Peyer's patch (tissue), 4 donors: ENCODE results near the gene CD28. TPM values are rescaled to one million over a fixed set of nuclear protein-coding genes. Genes with fewer than 3 reads are reported as not detected.

ENCODE experiments used
- DNase-seq, 3 donors: peaks; one replicate each; pipeline ENCODE4 v3.0.0-alpha.2; 2017 to 2019
- H3K27ac ChIP-seq, 4 donors: fragments of 200-600 bp; sonication (generic); one replicate each; pipeline ENCODE4 v1.5.1; 2016 to 2019
- H3K27me3 ChIP-seq, 2 donors: fragments of 200-600 bp; sonication (generic); one replicate each; pipeline ENCODE4 v1.5.1; 2019
- H3K36me3 ChIP-seq, 3 donors: fragments of 200-600 bp; sonication (generic); one replicate each; pipeline ENCODE4 v1.5.1; 2016 to 2019
- H3K4me1 ChIP-seq, 4 donors: fragments of 200-600 bp; sonication (generic); one replicate each; pipeline ENCODE4 v1.5.1; 2016 to 2019
- H3K4me3 ChIP-seq, 4 donors: fragments of 200-600 bp; sonication (generic); 1 replicate in 3 of 4; 2 replicates in 1 of 4; pipeline ENCODE4 v1.5.1; 2016 to 2019; ENCODE audit warnings: mild to moderate bottlenecking in 1 of 4
- H3K9me3 ChIP-seq, 4 donors: fragments of 200-600 bp; sonication (generic); one replicate each; pipeline ENCODE4 v1.5.1; 2016 to 2019; ENCODE audit warnings: mild to moderate bottlenecking in 1 of 4
- CTCF ChIP-seq, 6 experiments: fragments of 450-650 bp in 4 of 6; fragments of 200-600 bp in 2 of 6; sonication (generic) in 1 of 6; IDR thresholded peaks; one replicate each; pipeline ENCODE4 v1.5.1; 2017 to 2019; ENCODE audit warnings: antibody characterized with exemption in 6 of 6, mild to moderate bottlenecking in 3 of 6, moderate library complexity in 1 of 6
- POLR2A ChIP-seq, 2 donors: fragments of 450-650 bp; IDR thresholded peaks; one replicate each; pipeline ENCODE4 v1.5.1; 2017; ENCODE audit warnings: antibody characterized with exemption in 2 of 2, mild to moderate bottlenecking in 2 of 2, moderate library complexity in 2 of 2
- total RNA-seq, 4 donors: library from RNA; depleted of rRNA; stranded (reverse); fragments of >200 nt; gene quantifications; one replicate each; pipeline ENCODE4 v1.1.0, GENCODE V29; 2016

CD28 gene
- total RNA-seq, 4 donors from 2014 or later: 0.53 to 5.0 (median 0.76) TPM

GRCh38 chr2:203662951-203663350, 43.5 kb upstream of the CD28 start:
- TF ChIP-seq POLR2A (IDR thresholded peaks at IDR 0.05) (no peak), CTCF (IDR thresholded peaks at IDR 0.05) (no peak)
- Histone ChIP-seq H3K9me3 (no peaks in the 10 kb centered on the region), H3K27me3 (no peaks in the 10 kb centered on the region), H3K36me3 (no peaks in the 10 kb centered on the region), H3K4me3 (no peak overlapping the region), H3K27ac (no peak overlapping the region), H3K4me1 (peaks cover 0 to 4% (median 0%) of the 10 kb centered on the region in 4 donors)
- no peak for DNase-seq

GRCh38 chr2:203664029-203664755, 42.2 kb upstream of the CD28 start:
- Histone ChIP-seq H3K9me3 (no peaks in the 10 kb centered on the region), H3K4me1 (peaks cover 0 to 4% (median 0%) of the 10 kb centered on the region in 4 donors), H3K36me3 (no peaks in the 10 kb centered on the region), H3K27me3 (no peaks in the 10 kb centered on the region), H3K4me3 (no peak overlapping the region), H3K27ac (no peak overlapping the region)
- no peak for TF ChIP-seq POLR2A (IDR thresholded peaks at IDR 0.05)
- no peak for TF ChIP-seq CTCF (IDR thresholded peaks at IDR 0.05)
- no peak for DNase-seq

GRCh38 chr2:203667838-203668237, 38.6 kb upstream of the CD28 start:
- no peak overlapping the region for H3K27ac ChIP-seq
- no peak overlapping the region for H3K4me3 ChIP-seq
- no peaks in the 10 kb centered on the region for H3K9me3 ChIP-seq
- DNase-seq: no peak
- H3K27me3 ChIP-seq: no peaks in the 10 kb centered on the region
- H3K36me3 ChIP-seq: no peaks in the 10 kb centered on the region
- H3K4me1 ChIP-seq: no peaks in the 10 kb centered on the region
- no peak for TF ChIP-seq CTCF (IDR thresholded peaks at IDR 0.05)
- TF ChIP-seq POLR2A (IDR thresholded peaks at IDR 0.05): no peak

- Histone ChIP-seq H3K36me3 (no peaks in the 10 kb centered on the region), H3K27me3 (no peaks in the 10 kb centered on the region), H3K9me3 (no peaks in the 10 kb centered on the region), H3K27ac (no peak overlapping the region), H3K4me3 (no peak overlapping the region), H3K4me1 (no peaks in the 10 kb centered on the region)
- no peak for TF ChIP-seq POLR2A (IDR thresholded peaks at IDR 0.05)
- TF ChIP-seq CTCF (IDR thresholded peaks at IDR 0.05): no peak
- no peak for DNase-seq
Observed at GRCh38 chr2:203669820-203670219, 36.6 kb upstream of the CD28 start.

GRCh38 chr2:203670939-203671338, 35.5 kb upstream of the CD28 start:
- TF ChIP-seq POLR2A (IDR thresholded peaks at IDR 0.05) (no peak), CTCF (IDR thresholded peaks at IDR 0.05) (no peak)
- Histone ChIP-seq H3K36me3 (no peaks in the 10 kb centered on the region), H3K4me1 (no peaks in the 10 kb centered on the region), H3K4me3 (no peak overlapping the region), H3K27ac (no peak overlapping the region), H3K27me3 (no peaks in the 10 kb centered on the region), H3K9me3 (no peaks in the 10 kb centered on the region)
- no peak for DNase-seq
